Pancreas (tissue), 10 donors: Measurements from ENCODE around the gene RAB38. TPM values are rescaled to one million over a fixed set of nuclear protein-coding genes. Genes with fewer than 3 reads are reported as not detected.

Source experiments
- ATAC-seq, 4 donors: fragments of 200-7000 bp; cut with Tn5 transposase; one replicate each; pipeline versions ENCODE4 v1.8.0 to v1.9.1; 2020; ENCODE audit warnings: mild to moderate bottlenecking in 4 of 4, moderate library complexity in 4 of 4
- DNase-seq, 6 donors: peaks; one replicate each; pipeline ENCODE4 v3.0.0-alpha.2; 2020
- FAIRE-seq: peaks from 2 replicates; lab custom pipeline; 2012; peaks lifted over from hg19 to GRCh38; lab: Jason Lieb, UNC
- H3K27ac ChIP-seq, 4 donors: fragments of 200-600 bp; sonication (generic); 1 replicate in 3 of 4; 2 replicates in 1 of 4; pipeline versions ENCODE4 v1.5.0 to v1.8.0; 2020
- H3K27me3 ChIP-seq, 4 donors: fragments of 200-600 bp; one replicate each; pipeline ENCODE4 v1.8.0; 2021
- H3K36me3 ChIP-seq, 3 donors: fragments of 200-600 bp; sonication (generic) in 1 of 3; one replicate each; pipeline versions ENCODE4 v1.5.0 to v1.8.0; 2020 to 2021
- H3K4me1 ChIP-seq, 3 donors: fragments of 200-600 bp; one replicate each; pipeline ENCODE4 v1.8.0; 2021
- H3K4me3 ChIP-seq, 4 donors: fragments of 200-600 bp; sonication (generic) in 2 of 4; one replicate each; pipeline versions ENCODE4 v1.5.0 to v1.8.0; 2020 to 2021
- H3K9me3 ChIP-seq, 4 donors: fragments of 200-600 bp; one replicate each; pipeline ENCODE4 v1.8.0; 2021
- CTCF ChIP-seq, 4 donors: fragments of 200-600 bp; sonication (generic) in 3 of 4; IDR thresholded peaks; one replicate each; pipeline versions ENCODE4 v1.5.0 to v1.8.0; 2021; ENCODE audit warnings: antibody characterized with exemption in 4 of 4
- WGBS, 2 donors: extraction: QIAGEN DNeasy Blood & Tissue Kit; methylation state at CpG; one replicate each; pipeline ENCODE4 v1.1.7; 2013; 5-methylcytosine and 5-hydroxymethylcytosine counted together
- intact Hi-C, 3 donors: fragments of 100-400 bp; cut with DNase I; formaldehyde crosslinking; loops; one replicate each; pipeline versions ENCODE4 v1.11.1 to v1.14.2; 2022
- polyA plus RNA-seq, 2 donors: library from polyadenylated mRNA; stranded (reverse); fragments of 200-250 nt; gene quantifications; one replicate each; pipeline ENCODE4 v1.2.3, GENCODE V29; 2013
- total RNA-seq, 6 donors: library from RNA; stranded (reverse); fragmentation: NEBNext Ultra II Directional in 4 of 6; extraction: Animal tissue kit (Norgen Biotek cat#: 25700) in 4 of 6; gene quantifications; one replicate each; pipeline versions ENCODE4 v1.2.1 to v1.2.4, GENCODE V29; 2021 to 2023
- donor health status: healthy with polysubstance abuse.
- donor health status: DM: no; HTN: no; CAD: no; lungs with moderate emphysema.
- donor health status: DM: no; HTN: no; CAD: no.
- donor health status: control.
- donor health status: control.
- donor health status: Bipolar disorder and iron deficiency.
- donor health status: DM: yes; HTN: yes; CAD: no.
- donor health status: DM: no; HTN: no; CAD: no.
- donor health status: DM: no; HTN: no; CAD: no.
- donor health status: DM: yes; HTN: yes; CAD: no.

RAB38 gene
- total RNA-seq = 1 to 10 TPM in 4 of 6 donors, under 1 TPM in 2; 0.65 to 1.9 (median 1.5) TPM
- under 1 TPM; 0.66 to 0.99 TPM for polyA plus RNA-seq

GRCh38 chr11:88174709-88175568 lies at the start of gene RAB38:
Gene RAB38 (minus strand): TSS chr11:88175443. CDS start chr11:88175384, 59 bp downstream.
- Histone ChIP-seq H3K36me3 (no peaks in the 10 kb centered on the region), H3K27me3 (no peaks in the 10 kb centered on the region), H3K4me3 (peak within 1 kb of the TSS; percentile 20 to 56 (median 41)), H3K27ac (peak within 1 kb of the TSS in 3 of 4 donors; percentile 30 to 68 (median 66)), H3K4me1 (no peaks in the 10 kb centered on the region), H3K9me3 (no peaks in the 10 kb centered on the region)
- peak; percentile 79 to 91 (median 85) for ATAC-seq
- no peak for FAIRE-seq
- peak; percentile 54 to 89 (median 70) for DNase-seq
- no peak for TF ChIP-seq CTCF (IDR thresholded peaks at IDR 0.05)
- intact Hi-C loops = no loop called here
- 1 to 2% methylated on average over 53 to 54 of the region's 54 CpGs for WGBS, 2 donors

- TF ChIP-seq CTCF (IDR thresholded peaks at IDR 0.05) = no peak
These were observed 38.2 kb upstream of the RAB38 start for GRCh38 chr11:88213406-88213805.

GRCh38 chr11:88212300-88212699 lies 37.1 kb upstream of the RAB38 start:
- DNase-seq (no peak), FAIRE-seq (no peak), ATAC-seq (no peak)
- H3K9me3 ChIP-seq = no peaks in the 10 kb centered on the region
- 77 to 80% methylated on average over 1 of the region's 1 CpG for WGBS, 2 donors
- no peaks in the 10 kb centered on the region for H3K27me3 ChIP-seq
- H3K27ac ChIP-seq = no peak overlapping the region
- H3K4me3 ChIP-seq = no peak overlapping the region
- intact Hi-C loops = no loop called here
- no peak for TF ChIP-seq CTCF (IDR thresholded peaks at IDR 0.05)
- peaks cover 0 to 2% (median 0%) of the 10 kb centered on the region in 3 donors for H3K4me1 ChIP-seq
- no peaks in the 10 kb centered on the region for H3K36me3 ChIP-seq

More at GRCh38 chr11:88213406-88213805, 38.2 kb upstream of the RAB38 start:
- Histone ChIP-seq H3K4me1 (no peaks in the 10 kb centered on the region), H3K9me3 (no peaks in the 10 kb centered on the region), H3K4me3 (no peak overlapping the region), H3K27me3 (no peaks in the 10 kb centered on the region), H3K27ac (no peak overlapping the region), H3K36me3 (no peaks in the 10 kb centered on the region)
- ATAC-seq (no peak), DNase-seq (no peak), FAIRE-seq (no peak)
- intact Hi-C loops = no loop called here

GRCh38 chr11:88208745-88209144 lies 33.5 kb upstream of the RAB38 start:
- peak overlapping the region in 2 of 4 donors; percentile 18 to 22 for H3K27ac ChIP-seq
- WGBS, 2 donors = 24 to 42% methylated on average over 2 of the region's 2 CpGs
- no peaks in the 10 kb centered on the region for H3K27me3 ChIP-seq
- no peak for TF ChIP-seq CTCF (IDR thresholded peaks at IDR 0.05)
- peaks cover 0 to 2% (median 0%) of the 10 kb centered on the region in 3 donors for H3K4me1 ChIP-seq
- FAIRE-seq (no peak), ATAC-seq (peak in 1 of 4 donors; percentile 29), DNase-seq (no peak)
- H3K36me3 ChIP-seq = no peaks in the 10 kb centered on the region
- intact Hi-C loops = no loop called here
- no peak overlapping the region for H3K4me3 ChIP-seq
- H3K9me3 ChIP-seq = no peaks in the 10 kb centered on the region

GRCh38 chr11:88206751-88207150 lies 31.5 kb upstream of the RAB38 start:
- WGBS, 2 donors = 0% methylated on average over 1 of the region's 1 CpG
- DNase-seq (no peak), FAIRE-seq (no peak), ATAC-seq (no peak)
- Histone ChIP-seq H3K4me1 (peaks cover 0 to 2% (median 0%) of the 10 kb centered on the region in 3 donors), H3K9me3 (no peaks in the 10 kb centered on the region), H3K27me3 (no peaks in the 10 kb centered on the region), H3K36me3 (no peaks in the 10 kb centered on the region), H3K4me3 (no peak overlapping the region), H3K27ac (no peak overlapping the region)
- intact Hi-C loops = no loop called here
- TF ChIP-seq CTCF (IDR thresholded peaks at IDR 0.05) = no peak
